T-cell (primary cell): ENCODE data around the gene SELENON. TPM values are rescaled to one million over a fixed set of nuclear protein-coding genes. Genes with fewer than 3 reads are reported as not detected.

Source experiments
- ATAC-seq, 4 experiments: fragments of 200-7000 bp in 3 of 4; fragments of 150-1000 bp in 1 of 4; cut with Tn5 transposase; replicated peaks in 1 of 4; 1 replicate in 3 of 4; 2 replicates in 1 of 4; pipeline ENCODE4 v1.10.0; 2021; ENCODE audit warnings: moderate library complexity in 3 of 4, mild to moderate bottlenecking in 2 of 4, moderate number of reproducible peaks in 1 of 4
- CTCF ChIA-PET, 2 donors: fragments of 300-600 bp; sonication (Branson Sonifier 250); formaldehyde crosslinking; loops; one replicate each; lab custom pipeline; 2022; ENCODE audit warnings: antibody characterized with exemption in 2 of 2; lab: Charles Lee
- POLR2A ChIA-PET, 2 donors: fragments of 300-600 bp; sonication (Branson Sonifier 250); formaldehyde crosslinking; loops; one replicate each; lab custom pipeline; 2022; ENCODE audit warnings: antibody characterized with exemption in 2 of 2; lab: Charles Lee
- DNase-seq, 35 experiments: peaks; one replicate each; pipeline versions ENCODE4 v3.0.0 to v3.0.0-alpha.2; 2013 to 2023
- H3K27ac ChIP-seq: one replicate; pipeline ENCODE4 v1.5.1; 2013; ENCODE audit warnings: low read length
- H3K27me3 ChIP-seq, 2 experiments: replicated peaks in 1 of 2; 1 replicate in 1 of 2; 2 replicates in 1 of 2; pipeline versions ENCODE4 v1.6.1 to v1.7.0; 2013; ENCODE audit warnings: low read length in 1 of 2, mixed read lengths in 1 of 2; ENCODE audit not compliant: control insufficient read depth in 2 of 2, insufficient read depth in 2 of 2; ENCODE audit errors: extremely low read depth in 1 of 2
- H3K36me3 ChIP-seq, 2 donors: 1 replicate in 1 of 2; 2 replicates in 1 of 2; pipeline versions ENCODE4 v1.6.1 to v1.7.0; 2013; ENCODE audit warnings: low read length in 1 of 2; ENCODE audit not compliant: control insufficient read depth in 2 of 2, insufficient read depth in 1 of 2; ENCODE audit errors: extremely low read depth in 1 of 2
- H3K4me1 ChIP-seq, 2 experiments: 1 replicate in 1 of 2; 2 replicates in 1 of 2; pipeline versions ENCODE4 v1.6.1 to v1.7.0; 2013; ENCODE audit warnings: low read length in 2 of 2, mixed read lengths in 1 of 2; ENCODE audit not compliant: insufficient read depth in 2 of 2, control insufficient read depth in 1 of 2; ENCODE audit errors: extremely low read depth in 1 of 2
- H3K4me3 ChIP-seq, 2 donors: 1 replicate in 1 of 2; 2 replicates in 1 of 2; pipeline versions ENCODE4 v1.5.1 to v1.7.0; 2013; ENCODE audit warnings: mild to moderate bottlenecking in 2 of 2, low read length in 1 of 2, moderate library complexity in 1 of 2; ENCODE audit not compliant: control insufficient read depth in 1 of 2; ENCODE audit errors: extremely low read depth in 1 of 2
- H3K9me3 ChIP-seq: 2 replicates; pipeline ENCODE4 v1.7.0; 2013
- H3K27ac Mint-ChIP-seq, 2 donors: one replicate each; pipeline ENCODE4 v1.8.0; 2020 to 2021; ENCODE audit warnings: mild to moderate bottlenecking in 2 of 2, mixed read lengths in 2 of 2
- H3K27me3 Mint-ChIP-seq, 2 donors: one replicate each; pipeline ENCODE4 v1.8.0; 2021 to 2022; ENCODE audit warnings: mixed read lengths in 2 of 2
- H3K36me3 Mint-ChIP-seq: one replicate; pipeline ENCODE4 v1.8.0; 2021; ENCODE audit warnings: mixed read lengths
- H3K4me1 Mint-ChIP-seq, 3 donors: one replicate each; pipeline ENCODE4 v1.8.0; 2020 to 2022; ENCODE audit warnings: mixed read lengths in 3 of 3, mild to moderate bottlenecking in 1 of 3
- H3K4me3 Mint-ChIP-seq, 3 donors: one replicate each; pipeline ENCODE4 v1.8.0; 2020 to 2022; ENCODE audit warnings: mild to moderate bottlenecking in 3 of 3, mixed read lengths in 3 of 3, moderate library complexity in 3 of 3
- H3K9me3 Mint-ChIP-seq, 3 donors: one replicate each; pipeline ENCODE4 v1.8.0; 2020 to 2022; ENCODE audit warnings: mixed read lengths in 3 of 3
- WGBS: methylation state at CpG from one replicate; pipeline ENCODE4 v1.1.5; 2013; ENCODE audit warnings: missing lambda C conversion rate; ENCODE audit not compliant: insufficient coverage; 5-methylcytosine and 5-hydroxymethylcytosine counted together
- total RNA-seq, 35 experiments: library from RNA in 6 of 35; stranded (reverse) in 6 of 35; fragments of 120-200 nt in 1 of 35; gene quantifications; one replicate each; pipeline versions ENCODE4 v1.2.1 to v1.2.4 and lab custom pipeline; 2013 to 2026

SELENON gene
- total RNA-seq, 5 donors from 2014 or later (not counting 1 experiment from before 2014, with no cell fraction given), result 22.4 to 28.9 (median 25.9) TPM

DNA sequence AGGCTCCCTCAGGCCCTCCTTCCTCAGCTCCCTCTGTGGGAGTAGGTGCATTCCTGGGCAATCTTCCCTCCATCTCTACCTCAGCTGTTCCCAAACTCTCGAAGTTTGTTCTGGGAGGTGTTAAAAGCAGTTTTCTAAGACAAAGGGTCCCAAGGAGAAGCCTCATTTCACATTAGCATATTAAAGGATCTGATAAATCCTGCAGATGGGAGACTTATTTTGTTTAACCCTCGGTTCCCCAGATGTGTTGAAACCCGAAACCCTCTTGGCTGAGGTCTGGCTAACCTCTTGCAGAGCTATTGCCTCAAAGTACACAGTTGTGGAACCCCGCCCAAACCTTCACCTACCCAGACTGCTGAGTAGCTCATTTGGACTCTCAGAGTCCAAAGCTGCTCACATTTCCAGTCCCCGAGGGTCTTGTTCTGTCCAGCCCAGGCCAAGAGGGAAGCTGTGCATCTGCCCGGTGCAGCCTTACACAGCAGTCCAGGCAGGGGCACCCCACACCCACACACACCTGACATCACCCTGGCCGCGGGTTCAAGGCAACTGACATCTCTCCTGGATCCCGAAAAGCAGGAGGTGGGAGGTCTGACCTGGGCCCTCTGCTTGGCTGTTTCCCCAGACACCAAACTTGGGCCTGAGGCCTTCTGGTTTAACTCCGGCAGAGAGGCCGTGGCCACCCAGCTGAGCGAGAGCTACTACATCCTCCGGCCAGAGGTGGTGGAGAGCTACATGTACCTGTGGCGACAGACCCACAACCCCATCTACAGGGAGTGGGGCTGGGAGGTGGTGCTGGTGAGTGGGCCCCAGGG lies 19.5 kb upstream of the SELENON start:
- ChIA-PET POLR2A (no interaction called here), CTCF (no interaction called here)
- Mint-ChIP-seq H3K4me3 (no peak overlapping the region), H3K36me3 (peaks cover 27% of the 10 kb centered on the region), H3K9me3 (no peaks in the 10 kb centered on the region), H3K27ac (peak overlapping the region; percentile 27 to 48), H3K4me1 (peaks cover 16 to 55% (median 20%) of the 10 kb centered on the region in 3 donors), H3K27me3 (no peaks in the 10 kb centered on the region)
- DNase-seq (no peak), ATAC-seq (no peak)
- Histone ChIP-seq H3K27me3 (no peaks in the 10 kb centered on the region), H3K4me3 (no peak overlapping the region), H3K27ac (no peak overlapping the region), H3K9me3 (no peaks in the 10 kb centered on the region), H3K4me1 (peaks cover 11 to 32% of the 10 kb centered on the region in 2 experiments), H3K36me3 (peaks cover 0 to 48% of the 10 kb centered on the region in 2 donors)
- 96% methylated on average over 7 of the region's 14 CpGs for WGBS

DNA sequence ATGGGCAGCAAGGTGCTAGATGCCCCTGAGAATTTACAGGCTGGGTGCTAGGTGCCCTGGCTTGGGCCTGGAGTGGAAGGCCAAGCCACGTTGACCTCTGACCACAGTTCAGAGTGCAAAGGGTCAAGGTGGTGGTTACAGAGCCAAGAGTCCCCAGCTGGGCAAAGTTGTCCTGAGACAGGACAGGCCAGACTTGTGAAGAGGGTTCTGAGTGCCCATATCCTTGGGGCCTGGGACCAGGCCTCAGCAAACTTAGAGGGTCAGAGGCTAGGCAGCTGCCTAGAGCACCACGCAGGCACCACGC lies 18.9 kb upstream of the SELENON start:
- CTCF ChIA-PET, result no interaction called here
- H3K36me3 ChIP-seq, result peaks cover 0 to 54% of the 10 kb centered on the region in 2 donors
- H3K9me3 ChIP-seq, result no peaks in the 10 kb centered on the region
- H3K4me3 ChIP-seq, result no peak overlapping the region
- peaks cover 6 to 26% of the 10 kb centered on the region in 2 experiments for H3K4me1 ChIP-seq
- peak overlapping the region; percentile 11 to 16 for H3K27ac Mint-ChIP-seq
- H3K27me3 ChIP-seq, result no peaks in the 10 kb centered on the region
- no peak for ATAC-seq
- H3K27ac ChIP-seq, result no peak overlapping the region
- DNase-seq, result no peak
- H3K9me3 Mint-ChIP-seq, result no peaks in the 10 kb centered on the region
- H3K36me3 Mint-ChIP-seq, result peaks cover 25% of the 10 kb centered on the region
- no peak overlapping the region for H3K4me3 Mint-ChIP-seq
- no peaks in the 10 kb centered on the region for H3K27me3 Mint-ChIP-seq
- WGBS, result 84% methylated on average over 3 of the region's 3 CpGs
- peaks cover 11 to 50% (median 14%) of the 10 kb centered on the region in 3 donors for H3K4me1 Mint-ChIP-seq
- POLR2A ChIA-PET, result no interaction called here

DNA sequence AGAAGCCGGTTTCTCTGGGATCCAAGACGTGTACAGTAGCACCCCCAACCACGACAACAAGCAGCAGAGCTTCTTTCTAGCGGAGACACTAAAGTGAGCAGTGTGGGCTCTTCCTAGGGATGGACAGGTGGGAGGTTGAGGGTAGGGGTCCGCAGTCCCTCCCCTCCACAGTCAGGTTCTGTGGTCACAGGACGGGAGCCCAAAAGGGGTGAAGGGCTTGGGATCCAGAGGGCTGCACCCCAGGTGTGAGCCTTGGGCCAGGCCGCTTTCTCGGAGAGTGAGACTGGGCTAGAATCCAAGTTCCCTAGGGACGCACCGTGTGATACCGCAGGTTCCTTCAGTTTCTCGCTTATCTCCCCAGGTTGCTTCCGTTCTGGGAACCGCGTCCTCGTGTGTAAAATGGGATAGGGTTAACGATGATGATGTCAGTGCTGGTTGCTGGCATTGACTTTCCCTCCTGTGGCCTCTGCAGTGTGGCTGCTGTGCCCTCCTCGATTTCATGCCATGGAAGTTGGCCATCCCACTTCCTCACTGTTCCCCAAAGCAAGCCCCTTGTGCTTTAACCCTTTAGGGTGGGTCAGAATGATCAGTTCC lies 17.3 kb upstream of the SELENON start:
- Mint-ChIP-seq H3K27me3 (no peaks in the 10 kb centered on the region), H3K9me3 (no peaks in the 10 kb centered on the region), H3K4me3 (no peak overlapping the region), H3K4me1 (peaks cover 0 to 35% (median 6%) of the 10 kb centered on the region in 3 donors), H3K27ac (peak overlapping the region; percentile 62 to 69), H3K36me3 (peaks cover 20% of the 10 kb centered on the region)
- H3K27ac ChIP-seq, result no peak overlapping the region
- H3K4me3 ChIP-seq, result no peak overlapping the region
- ATAC-seq (no peak), DNase-seq (no peak)
- H3K27me3 ChIP-seq, result no peaks in the 10 kb centered on the region
- H3K4me1 ChIP-seq, result peaks cover 0 to 10% of the 10 kb centered on the region in 2 experiments
- H3K9me3 ChIP-seq, result no peaks in the 10 kb centered on the region
- ChIA-PET CTCF (no interaction called here), POLR2A (no interaction called here)
- 94% methylated on average over 15 of the region's 18 CpGs for WGBS
- peaks cover 3 to 59% of the 10 kb centered on the region in 2 donors for H3K36me3 ChIP-seq

DNA sequence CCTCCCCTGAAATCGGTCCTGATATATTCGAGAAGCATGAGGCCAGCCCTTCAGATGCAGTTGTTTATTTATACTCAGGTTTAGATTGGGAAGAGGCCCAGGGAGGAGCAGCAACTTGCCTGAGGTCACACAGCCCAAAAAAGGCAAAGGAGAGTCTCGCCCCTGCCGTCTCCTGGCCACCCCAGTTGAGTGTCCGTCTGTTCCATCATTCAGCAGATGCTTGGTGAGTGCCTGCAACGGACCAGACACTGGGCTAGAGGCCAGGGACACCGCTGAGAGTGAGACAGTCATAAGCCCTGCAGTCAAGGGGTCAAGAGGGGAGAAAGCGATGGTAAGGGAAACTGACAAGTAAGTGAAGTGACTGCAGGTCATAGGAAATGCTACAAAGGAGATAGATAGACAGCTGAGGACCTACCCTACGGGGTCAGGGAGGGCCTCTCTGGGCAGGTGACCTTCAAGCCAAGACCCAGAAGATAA lies 15.4 kb upstream of the SELENON start:
- ATAC-seq, result no peak
- ChIA-PET CTCF (no interaction called here), POLR2A (no interaction called here)
- 84% methylated on average over 6 of the region's 9 CpGs for WGBS
- DNase-seq, result no peak
- H3K4me3 Mint-ChIP-seq, result no peak overlapping the region
- no peaks in the 10 kb centered on the region for H3K27me3 ChIP-seq
- no peak overlapping the region for H3K27ac ChIP-seq
- H3K36me3 Mint-ChIP-seq, result peaks cover 20% of the 10 kb centered on the region
- H3K27me3 Mint-ChIP-seq, result no peaks in the 10 kb centered on the region
- no peaks in the 10 kb centered on the region for H3K9me3 ChIP-seq
- H3K9me3 Mint-ChIP-seq, result no peaks in the 10 kb centered on the region
- peaks cover 3 to 54% of the 10 kb centered on the region in 2 donors for H3K36me3 ChIP-seq
- H3K4me1 ChIP-seq, result no peaks in the 10 kb centered on the region
- H3K4me3 ChIP-seq, result no peak overlapping the region
- peaks cover 0 to 27% (median 0%) of the 10 kb centered on the region in 3 donors for H3K4me1 Mint-ChIP-seq
- H3K27ac Mint-ChIP-seq, result peak overlapping the region in 1 of 2 donors; percentile 52

DNA sequence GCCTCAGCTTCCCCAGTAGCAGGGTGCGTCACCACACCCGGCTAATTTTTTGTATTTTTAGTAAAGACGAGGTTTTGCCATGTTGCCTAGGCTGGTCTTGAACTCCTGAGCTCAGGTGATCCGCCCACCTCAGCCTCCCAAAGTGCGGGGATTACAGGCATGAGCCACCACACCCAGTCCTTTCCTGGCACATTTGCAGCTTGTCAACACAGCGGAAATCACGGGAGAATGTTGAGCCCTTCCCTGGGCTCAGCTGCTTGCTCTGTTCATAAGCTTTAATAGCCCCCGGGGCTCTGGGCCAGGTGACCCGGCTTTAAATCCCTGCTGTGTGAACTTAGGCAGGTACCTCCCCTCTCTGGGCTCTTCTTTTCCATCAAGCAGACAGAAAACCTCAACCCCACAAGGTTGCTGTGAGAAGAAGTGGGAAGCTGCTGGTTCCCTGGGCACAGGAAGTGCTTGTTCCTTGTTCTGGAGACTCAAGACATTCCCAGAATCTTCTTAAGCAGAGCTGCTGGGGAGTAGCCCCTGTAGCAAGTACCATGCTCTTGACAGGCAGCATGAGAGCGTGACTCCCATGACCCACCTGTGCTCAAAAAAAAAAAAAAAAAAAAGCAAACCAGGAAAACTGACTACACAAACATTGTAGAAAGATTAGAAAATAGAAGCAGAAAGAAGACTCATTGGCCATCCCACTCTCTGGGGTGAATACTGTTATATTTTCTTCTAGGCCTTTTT lies 14.5 kb upstream of the SELENON start:
- POLR2A ChIA-PET, result interaction anchor here (0.6 to 0.7 kb wide), 2 partner anchors 10 to 148 kb away, joined by 4 to 5 read pairs; no protein-coding TSS in a partner anchor
- no peaks in the 10 kb centered on the region for H3K9me3 Mint-ChIP-seq
- H3K4me3 Mint-ChIP-seq, result no peak overlapping the region
- no peaks in the 10 kb centered on the region for H3K9me3 ChIP-seq
- H3K27ac ChIP-seq, result no peak overlapping the region
- H3K27me3 Mint-ChIP-seq, result no peaks in the 10 kb centered on the region
- peaks cover 3 to 57% of the 10 kb centered on the region in 2 donors for H3K36me3 ChIP-seq
- H3K4me3 ChIP-seq, result no peak overlapping the region
- H3K4me1 ChIP-seq, result no peaks in the 10 kb centered on the region
- no peaks in the 10 kb centered on the region for H3K27me3 ChIP-seq
- no peak for ATAC-seq
- 100% methylated on average over 7 of the region's 10 CpGs for WGBS
- DNase-seq, result no peak
- H3K4me1 Mint-ChIP-seq, result peaks cover 0 to 22% (median 0%) of the 10 kb centered on the region in 3 donors
- peak overlapping the region; percentile 36 to 58 for H3K27ac Mint-ChIP-seq
- CTCF ChIA-PET, result no interaction called here
- H3K36me3 Mint-ChIP-seq, result peaks cover 25% of the 10 kb centered on the region
